GM12801 (cell line): ENCODE measurements around the gene DCPS.

Experiments used
- CTCF ChIP-seq: IDR thresholded peaks from one replicate; pipeline ENCODE4 v1.5.1; 2011; ENCODE audit warnings: control low read depth; ENCODE audit not compliant: insufficient read length; ENCODE audit errors: extremely low read depth

The DCPS gene

GRCh38 chr11:126355926-126356897 is 52.4 kb downstream of the DCPS start:
- TF ChIP-seq CTCF: no peak

- TF ChIP-seq CTCF: no peak
These were observed 53.4 kb downstream of the DCPS start for GRCh38 chr11:126357055-126357962.

- no peak for TF ChIP-seq CTCF
These were observed 54.3 kb downstream of the DCPS start for GRCh38 chr11:126357969-126358762.

GRCh38 chr11:126358763-126359160 is 54.9 kb downstream of the DCPS start:
- no peak for TF ChIP-seq CTCF

- TF ChIP-seq CTCF: no peak
These were observed 55.7 kb downstream of the DCPS start for GRCh38 chr11:126359431-126360048.

GRCh38 chr11:126360049-126360446 is 56.2 kb downstream of the DCPS start:
- no peak for TF ChIP-seq CTCF
